ENCODE results near the gene ZNF407.

- TF ChIP-seq POLR2A (IDR thresholded peaks at IDR 0.05) (no peak), CTCF (IDR thresholded peaks at IDR 0.05) (no peak)
These were observed 477.8 kb downstream of the ZNF407 start for GRCh38 chr18:75075429-75075841.

All from testis (tissue), 2 donors.